ENCODE measurements around the gene MMS22L. TPM values are rescaled to one million over a fixed set of nuclear protein-coding genes. Genes with fewer than 3 reads are reported as not detected.

Gene MMS22L
- total RNA-seq, 3 donors from 2014 or later, result 27.2 to 30.7 (median 30.1) TPM

DNA sequence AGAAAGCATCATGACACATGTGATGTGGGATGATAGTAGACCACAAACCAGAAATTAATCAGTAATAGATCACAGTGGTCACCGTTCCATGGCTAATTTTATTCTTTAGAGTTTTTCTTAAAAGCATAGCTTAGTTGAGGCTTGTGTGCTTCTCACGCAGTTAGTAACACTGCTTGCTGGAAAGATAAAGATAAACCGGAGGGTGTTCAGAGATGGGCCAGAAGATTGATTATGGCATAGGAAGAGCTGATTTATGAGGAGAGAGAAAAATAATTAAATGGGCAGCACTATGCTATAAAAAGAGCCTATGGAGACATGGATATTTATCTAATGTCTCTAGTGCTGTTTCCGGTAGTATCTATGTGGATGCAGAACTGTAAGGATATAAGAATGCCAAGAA, 173.6 kb downstream of the MMS22L start:
- no peaks in the 10 kb centered on the region for H3K9me3 Mint-ChIP-seq
- ATAC-seq (no peak), DNase-seq (no peak)
- H3K36me3 Mint-ChIP-seq (ENCODE audit: insufficient read depth), result peaks cover 8% of the 10 kb centered on the region
- no peak overlapping the region for H3K4me3 Mint-ChIP-seq
- H3K4me1 Mint-ChIP-seq (ENCODE audit: low read depth), result peaks cover 4% of the 10 kb centered on the region
- no peaks in the 10 kb centered on the region for H3K27me3 Mint-ChIP-seq (ENCODE audit: low read depth)

DNA sequence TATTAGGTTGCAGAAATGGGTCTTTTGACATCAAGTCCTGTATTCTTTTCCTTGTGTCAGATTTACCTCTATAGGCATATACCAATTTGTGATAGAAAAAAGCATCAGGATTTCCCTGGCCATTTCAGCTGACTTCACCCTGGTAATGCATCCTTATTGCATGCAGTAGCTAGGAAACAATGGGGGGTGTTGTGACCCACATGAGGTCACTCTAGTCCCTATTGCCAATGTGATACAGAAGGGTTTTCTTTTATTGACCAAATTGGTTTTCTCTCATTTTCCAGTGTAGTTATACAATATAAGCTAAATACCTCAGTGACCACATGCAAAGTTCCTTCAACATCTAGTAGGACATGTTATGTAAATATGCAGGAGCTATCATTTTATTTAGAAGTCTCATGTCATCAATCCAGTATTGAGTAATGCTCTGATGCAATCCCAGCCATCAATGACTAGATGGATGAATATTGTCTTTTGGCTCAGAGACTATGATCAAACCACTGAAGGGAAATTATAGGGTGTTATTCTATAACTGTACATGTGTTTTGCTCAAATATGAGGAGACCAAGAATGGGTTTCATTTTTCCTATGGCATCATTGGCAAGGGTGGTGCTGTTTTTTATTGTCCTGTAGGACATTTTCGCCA, 180.7 kb downstream of the MMS22L start:
- no peak overlapping the region for H3K4me3 Mint-ChIP-seq
- DNase-seq (no peak), ATAC-seq (no peak)
- no peaks in the 10 kb centered on the region for H3K27me3 Mint-ChIP-seq (ENCODE audit: low read depth)
- H3K9me3 Mint-ChIP-seq, result no peaks in the 10 kb centered on the region
- H3K4me1 Mint-ChIP-seq (ENCODE audit: low read depth), result no peaks in the 10 kb centered on the region
- peaks cover 5% of the 10 kb centered on the region for H3K36me3 Mint-ChIP-seq (ENCODE audit: insufficient read depth)

DNA sequence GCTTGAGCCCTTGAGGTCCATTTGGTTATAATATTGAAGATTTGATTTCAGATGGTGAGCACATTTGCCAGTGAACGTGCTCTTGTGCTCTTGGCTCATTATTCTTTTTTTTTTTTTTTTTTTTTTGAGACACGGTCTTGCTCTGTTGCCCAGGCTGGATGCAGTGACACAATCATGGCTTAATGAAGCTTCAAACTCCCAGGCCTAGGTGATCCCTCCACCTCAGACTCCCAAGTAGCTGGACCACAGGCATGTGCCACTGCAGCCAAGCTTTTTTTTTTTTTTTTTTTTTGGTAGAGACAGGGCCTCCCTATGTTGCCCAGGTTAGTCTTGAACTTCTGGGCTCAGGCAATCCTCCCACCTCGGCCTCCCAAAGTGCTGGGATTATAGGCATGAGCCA, 182.3 kb downstream of the MMS22L start:
- H3K4me1 Mint-ChIP-seq (ENCODE audit: low read depth), result no peaks in the 10 kb centered on the region
- peaks cover 5% of the 10 kb centered on the region for H3K36me3 Mint-ChIP-seq (ENCODE audit: insufficient read depth)
- H3K27me3 Mint-ChIP-seq (ENCODE audit: low read depth), result no peaks in the 10 kb centered on the region
- ATAC-seq (no peak), DNase-seq (no peak)
- H3K4me3 Mint-ChIP-seq, result no peak overlapping the region
- no peaks in the 10 kb centered on the region for H3K9me3 Mint-ChIP-seq

DNA sequence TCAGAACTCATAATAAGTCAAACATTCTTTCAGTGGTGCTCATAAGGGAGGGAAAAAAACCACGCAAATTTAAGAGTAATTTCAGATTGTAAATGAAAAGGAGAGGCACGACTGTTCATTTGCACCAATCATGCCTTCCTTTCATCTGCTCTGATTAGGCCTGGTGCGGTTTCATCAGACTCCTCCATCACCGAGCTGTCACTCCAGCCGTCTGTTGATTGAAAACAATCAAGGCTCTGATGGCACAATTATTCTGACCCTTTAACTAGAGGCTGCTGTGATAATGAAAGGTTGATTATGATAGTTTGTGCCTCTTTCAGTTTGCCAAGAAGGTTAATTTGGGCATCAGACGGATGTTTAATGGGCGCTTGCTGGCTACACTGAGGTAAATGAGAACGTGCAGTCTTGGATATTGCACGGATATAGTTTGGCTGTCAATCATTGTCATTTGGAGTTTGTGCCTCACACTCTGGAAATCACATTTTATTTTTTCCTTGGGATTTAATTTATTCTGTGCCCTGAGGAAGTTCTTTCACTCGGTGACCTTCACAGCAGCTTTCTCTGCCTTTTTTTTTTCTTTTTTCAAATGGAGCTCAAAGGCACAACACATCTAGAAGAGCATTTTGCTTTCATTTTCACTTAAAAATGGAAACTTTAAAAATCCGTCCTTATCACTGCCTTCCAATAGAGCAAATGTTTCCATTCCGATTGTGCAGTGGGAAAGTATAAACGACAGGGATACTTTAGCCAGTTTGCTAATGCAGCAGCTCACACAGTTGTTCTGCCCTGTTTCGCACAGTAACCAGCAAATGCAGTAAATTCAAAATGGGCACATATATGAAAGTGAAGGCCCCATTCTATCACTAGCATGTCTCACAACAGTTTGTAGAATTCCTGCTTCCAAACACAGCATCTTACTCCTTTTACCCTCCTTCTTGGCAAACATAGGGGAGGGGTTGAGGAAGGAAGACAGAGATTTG, 185.7 kb downstream of the MMS22L start:
- DNase-seq (no peak), ATAC-seq (no peak)
- H3K4me3 Mint-ChIP-seq, result no peak overlapping the region
- H3K4me1 Mint-ChIP-seq (ENCODE audit: low read depth), result no peaks in the 10 kb centered on the region
- peaks cover 2% of the 10 kb centered on the region for H3K36me3 Mint-ChIP-seq (ENCODE audit: insufficient read depth)
- no peaks in the 10 kb centered on the region for H3K27me3 Mint-ChIP-seq (ENCODE audit: low read depth)
- no peaks in the 10 kb centered on the region for H3K9me3 Mint-ChIP-seq

DNA sequence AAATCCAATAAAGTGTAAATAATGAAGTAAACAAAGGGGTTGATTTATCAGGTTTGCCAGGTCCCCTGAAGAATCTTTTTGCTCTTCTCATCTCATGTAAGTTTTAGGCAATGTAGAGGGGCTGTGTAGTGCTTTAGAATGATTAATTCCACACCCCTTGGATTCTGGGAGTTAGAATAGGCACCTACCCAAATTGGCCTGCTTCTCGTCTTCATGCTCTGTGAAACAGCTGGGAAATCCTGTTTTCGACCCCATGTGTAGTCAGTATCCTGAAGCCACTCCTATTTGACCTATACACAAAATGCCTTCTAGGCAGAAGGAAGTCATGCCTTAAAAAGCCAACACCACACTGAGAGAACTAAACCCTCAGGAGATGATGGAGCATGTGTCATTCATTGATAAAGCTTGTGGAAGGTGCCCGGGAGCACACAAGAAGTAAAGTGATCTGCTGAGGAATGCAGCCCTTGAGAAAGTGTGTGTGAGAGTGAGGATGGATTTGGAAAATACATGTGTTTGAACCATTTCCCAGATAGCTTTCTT, 187.6 kb downstream of the MMS22L start:
- no peaks in the 10 kb centered on the region for H3K4me1 Mint-ChIP-seq (ENCODE audit: low read depth)
- peaks cover 2% of the 10 kb centered on the region for H3K36me3 Mint-ChIP-seq (ENCODE audit: insufficient read depth)
- no peaks in the 10 kb centered on the region for H3K9me3 Mint-ChIP-seq
- H3K4me3 Mint-ChIP-seq, result no peak overlapping the region
- DNase-seq, result no peak
- H3K27me3 Mint-ChIP-seq (ENCODE audit: low read depth), result no peaks in the 10 kb centered on the region
- ATAC-seq, result no peak

DNA sequence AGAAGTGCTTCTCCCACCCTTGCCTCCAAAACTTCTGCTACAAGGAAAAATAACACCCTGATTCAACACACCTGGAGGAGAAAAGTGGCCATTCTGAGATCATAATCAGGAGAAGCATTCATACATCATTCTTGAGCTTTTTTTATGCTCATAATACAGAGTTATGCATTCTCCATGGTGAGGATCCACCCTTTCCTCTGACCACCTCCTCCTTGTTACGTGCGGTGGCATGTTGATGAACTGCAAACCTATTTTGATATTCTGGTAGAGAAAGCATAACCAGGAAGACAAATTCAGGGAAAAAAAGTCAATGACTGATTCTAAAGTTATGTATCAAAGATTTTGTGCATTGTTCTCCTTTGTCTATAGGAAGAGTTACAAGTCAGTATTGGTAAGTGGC, 188.6 kb downstream of the MMS22L start:
- no peaks in the 10 kb centered on the region for H3K9me3 Mint-ChIP-seq
- ATAC-seq (no peak), DNase-seq (no peak)
- no peak overlapping the region for H3K4me3 Mint-ChIP-seq
- H3K4me1 Mint-ChIP-seq (ENCODE audit: low read depth), result no peaks in the 10 kb centered on the region
- peaks cover 2% of the 10 kb centered on the region for H3K36me3 Mint-ChIP-seq (ENCODE audit: insufficient read depth)
- H3K27me3 Mint-ChIP-seq (ENCODE audit: low read depth), result no peaks in the 10 kb centered on the region

DNA sequence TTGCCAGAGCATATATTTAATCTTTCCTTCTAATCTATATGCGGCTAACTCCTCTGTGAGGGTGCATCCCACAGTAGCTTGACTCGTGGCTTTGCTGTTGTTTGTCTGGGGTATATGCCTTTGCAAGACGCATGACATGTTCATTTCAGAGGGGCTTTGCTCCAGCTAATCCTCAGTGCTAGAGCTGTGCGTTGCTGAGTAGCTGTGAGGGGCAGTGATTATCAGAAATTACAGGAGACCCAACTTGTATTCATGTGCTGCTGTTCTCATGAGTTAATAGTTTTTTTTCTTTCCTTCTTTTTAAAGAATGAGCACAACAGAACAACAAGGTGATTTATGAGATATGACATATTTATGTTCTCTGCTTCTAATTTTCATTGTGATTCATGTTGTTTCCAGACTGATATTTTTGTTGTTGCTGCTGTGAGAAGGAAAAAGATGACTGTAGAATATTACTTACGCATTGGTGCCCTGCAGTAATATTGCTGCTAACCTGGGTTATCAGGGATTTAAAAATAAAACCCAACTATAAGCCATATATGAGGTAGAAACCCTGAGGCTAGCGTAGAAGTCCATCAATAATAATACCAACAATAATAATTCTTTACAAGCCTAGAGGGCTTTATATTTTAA, 190.2 kb downstream of the MMS22L start:
- Mint-ChIP-seq H3K9me3 (no peaks in the 10 kb centered on the region), H3K4me3 (no peak overlapping the region), H3K27me3 (ENCODE audit: low read depth) (no peaks in the 10 kb centered on the region), H3K36me3 (ENCODE audit: insufficient read depth) (no peaks in the 10 kb centered on the region), H3K4me1 (ENCODE audit: low read depth) (no peaks in the 10 kb centered on the region)
- DNase-seq, result no peak
- no peak for ATAC-seq
